ENCODE data around the gene TAOK3.

- TF ChIP-seq, protein P1, sequence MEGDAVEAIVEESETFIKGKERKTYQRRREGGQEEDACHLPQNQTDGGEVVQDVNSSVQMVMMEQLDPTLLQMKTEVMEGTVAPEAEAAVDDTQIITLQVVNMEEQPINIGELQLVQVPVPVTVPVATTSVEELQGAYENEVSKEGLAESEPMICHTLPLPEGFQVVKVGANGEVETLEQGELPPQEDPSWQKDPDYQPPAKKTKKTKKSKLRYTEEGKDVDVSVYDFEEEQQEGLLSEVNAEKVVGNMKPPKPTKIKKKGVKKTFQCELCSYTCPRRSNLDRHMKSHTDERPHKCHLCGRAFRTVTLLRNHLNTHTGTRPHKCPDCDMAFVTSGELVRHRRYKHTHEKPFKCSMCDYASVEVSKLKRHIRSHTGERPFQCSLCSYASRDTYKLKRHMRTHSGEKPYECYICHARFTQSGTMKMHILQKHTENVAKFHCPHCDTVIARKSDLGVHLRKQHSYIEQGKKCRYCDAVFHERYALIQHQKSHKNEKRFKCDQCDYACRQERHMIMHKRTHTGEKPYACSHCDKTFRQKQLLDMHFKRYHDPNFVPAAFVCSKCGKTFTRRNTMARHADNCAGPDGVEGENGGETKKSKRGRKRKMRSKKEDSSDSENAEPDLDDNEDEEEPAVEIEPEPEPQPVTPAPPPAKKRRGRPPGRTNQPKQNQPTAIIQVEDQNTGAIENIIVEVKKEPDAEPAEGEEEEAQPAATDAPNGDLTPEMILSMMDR (IDR thresholded peaks at IDR 0.05): peak; percentile 96
- no peak for TF ChIP-seq EZH2 (IDR thresholded peaks at IDR 0.05; ENCODE audit: borderline replicate concordance, insufficient read depth, low read depth, low read length, poor library complexity, severe bottlenecking)
Measured at GRCh38 chr12:118377884-118378470, 5.3 kb upstream of the TAOK3 start.

Data from B cell (primary cell).